GM18868 (cell line): ENCODE data around the gene MYO16.
A peak's percentile ranks its signal among the peaks of the same experiment; 100 is the strongest.
"Not testable (repeated sequence)": the region's sequence is repeated elsewhere in the genome, so short reads cannot be mapped to it uniquely, and the experiment has no call there.

Experiments
- ATAC-seq: cut with Tn5 transposase; IDR thresholded peaks from one replicate; pipeline ENCODE4 v1.9.1; 2021; ENCODE audit warnings: mild to moderate bottlenecking, moderate library complexity; ENCODE audit not compliant: unreplicated experiment

The MYO16 gene

DNA sequence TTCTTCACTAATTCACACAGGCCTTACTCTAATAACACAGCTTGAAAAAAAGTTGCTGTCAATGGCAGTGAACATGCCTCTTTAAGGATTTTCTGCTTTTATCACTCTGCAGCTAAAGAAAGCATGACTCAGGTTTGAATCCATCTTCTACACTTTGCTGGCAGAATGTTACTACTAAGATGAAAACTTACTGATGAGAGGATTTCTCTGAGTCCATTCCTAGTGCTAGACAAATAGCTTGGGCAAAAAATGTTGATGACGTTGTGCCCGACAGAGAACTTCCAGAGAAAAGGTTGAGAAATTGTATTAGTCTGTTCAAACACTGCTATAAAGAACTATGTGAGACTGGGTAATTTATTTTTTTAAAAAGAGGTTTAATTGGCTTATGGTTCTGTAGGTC lies 585.0 kb downstream of the MYO16 start:
- ATAC-seq: no peak

GRCh38 chr13:109215377-109215776 lies 586.0 kb downstream of the MYO16 start:
- ATAC-seq: no peak

DNA sequence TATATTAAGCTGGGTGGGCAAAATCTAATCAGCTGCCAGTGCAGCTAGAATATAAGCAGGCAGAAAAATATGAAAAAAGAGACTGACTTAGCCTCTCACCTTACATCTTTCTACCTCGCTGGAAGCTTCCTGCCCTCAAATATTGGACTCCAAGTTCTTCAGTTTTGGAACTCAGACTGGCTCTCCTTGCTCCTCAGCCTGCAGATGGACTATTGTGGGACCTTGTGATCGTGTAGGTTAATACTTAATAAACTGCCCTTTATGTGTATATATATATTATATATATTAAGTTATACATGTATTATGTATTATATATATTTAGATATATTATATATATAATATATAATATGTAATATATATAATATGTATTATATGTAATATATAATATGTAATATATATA lies 588.1 kb downstream of the MYO16 start:
- not testable (repeated sequence) for ATAC-seq

GRCh38 chr13:109220631-109221030 lies 591.2 kb downstream of the MYO16 start:
- ATAC-seq: no peak

- no peak for ATAC-seq
These were observed 594.6 kb downstream of the MYO16 start for GRCh38 chr13:109224033-109224432.

GRCh38 chr13:109226631-109227030 lies 597.2 kb downstream of the MYO16 start:
- ATAC-seq: no peak

DNA sequence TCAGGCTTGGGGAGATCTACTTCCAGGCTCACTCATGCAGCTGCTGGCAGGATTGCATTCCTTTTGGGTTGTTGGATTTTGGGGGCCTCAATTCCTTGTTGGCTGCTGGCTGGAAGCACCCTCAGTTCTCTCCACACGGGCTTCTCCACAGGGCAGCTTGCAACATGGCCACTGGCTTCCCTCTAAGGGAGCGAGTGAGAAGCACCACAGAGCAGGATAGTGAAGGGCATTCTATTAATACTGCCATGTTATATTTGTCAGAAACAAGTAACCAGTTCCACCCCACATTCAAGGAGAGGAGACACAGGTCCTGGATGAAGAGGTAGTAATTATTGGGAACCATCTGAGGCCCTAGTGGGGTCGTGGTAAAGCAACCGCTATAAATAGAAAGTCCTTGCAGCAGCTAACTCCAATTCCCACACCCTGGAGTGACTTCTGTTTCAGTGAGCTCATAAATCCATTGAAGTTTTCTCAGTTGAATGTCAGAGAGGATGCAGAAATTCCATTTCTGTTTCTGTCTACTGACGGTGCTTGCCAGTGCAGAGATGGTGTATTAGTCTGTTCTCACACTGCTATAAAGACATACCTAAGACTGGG lies 598.0 kb downstream of the MYO16 start:
- no peak for ATAC-seq

- no peak for ATAC-seq
These were observed 598.8 kb downstream of the MYO16 start for GRCh38 chr13:109228211-109228610.

DNA sequence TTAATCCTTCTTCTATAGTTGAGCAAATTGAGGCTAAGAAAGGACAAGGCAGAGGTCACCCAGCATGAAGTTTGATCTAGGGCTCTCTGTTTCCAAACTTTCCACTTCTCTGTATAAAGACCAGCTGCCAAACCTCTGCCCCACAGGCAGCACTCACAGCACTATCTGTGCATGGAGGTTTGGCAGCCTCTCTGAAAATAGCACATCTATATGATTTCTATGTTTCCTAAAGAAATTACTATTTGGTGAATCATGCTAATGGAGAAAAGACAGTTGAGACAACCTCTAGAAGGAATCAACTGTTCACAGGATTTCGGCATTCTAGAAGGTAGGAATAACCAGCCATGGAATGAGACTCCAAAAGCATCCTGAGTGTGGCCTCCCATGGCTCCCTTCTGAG lies 602.5 kb downstream of the MYO16 start:
- ATAC-seq: no peak

DNA sequence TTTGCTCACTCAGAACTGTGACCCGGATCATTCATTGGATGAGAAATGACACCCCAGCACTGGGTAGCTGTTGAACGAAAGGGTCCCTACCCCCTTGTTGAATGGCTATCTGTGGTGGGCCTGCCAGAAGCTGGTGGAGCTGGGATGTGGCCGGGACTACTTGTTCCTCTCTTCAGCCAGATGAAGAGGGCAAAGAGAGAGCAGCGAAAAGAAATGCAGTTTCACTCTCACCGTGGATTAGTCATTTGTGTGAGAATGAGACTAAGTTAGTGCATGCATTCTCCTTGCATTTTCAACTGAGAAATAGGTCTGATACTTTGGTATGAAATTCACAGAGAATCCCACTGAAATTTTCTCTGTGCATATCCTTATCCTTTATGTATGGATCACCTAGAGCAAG lies 603.9 kb downstream of the MYO16 start:
- ATAC-seq: peak; percentile 75

DNA sequence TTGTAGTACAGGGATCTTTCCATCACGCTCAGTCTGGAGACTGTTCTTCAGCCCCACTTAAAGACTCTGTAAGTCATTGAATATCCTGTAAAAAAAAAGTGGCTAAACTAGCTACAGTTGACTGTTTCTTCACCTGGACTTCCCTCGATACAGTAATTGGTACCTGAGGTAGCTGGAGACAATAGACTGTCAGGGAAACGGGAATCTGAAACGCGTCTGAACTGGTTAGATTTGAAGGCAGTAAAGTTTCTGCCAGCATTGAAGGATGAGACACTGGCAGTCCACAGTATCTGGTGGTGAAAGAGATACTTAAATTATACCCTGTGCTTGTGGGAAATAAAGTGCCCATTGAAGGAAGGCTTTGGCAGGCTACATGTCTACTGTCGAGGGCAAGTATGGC lies 606.5 kb downstream of the MYO16 start:
- no peak for ATAC-seq

- no peak for ATAC-seq
These were observed 611.7 kb downstream of the MYO16 start for GRCh38 chr13:109241160-109241559.

DNA sequence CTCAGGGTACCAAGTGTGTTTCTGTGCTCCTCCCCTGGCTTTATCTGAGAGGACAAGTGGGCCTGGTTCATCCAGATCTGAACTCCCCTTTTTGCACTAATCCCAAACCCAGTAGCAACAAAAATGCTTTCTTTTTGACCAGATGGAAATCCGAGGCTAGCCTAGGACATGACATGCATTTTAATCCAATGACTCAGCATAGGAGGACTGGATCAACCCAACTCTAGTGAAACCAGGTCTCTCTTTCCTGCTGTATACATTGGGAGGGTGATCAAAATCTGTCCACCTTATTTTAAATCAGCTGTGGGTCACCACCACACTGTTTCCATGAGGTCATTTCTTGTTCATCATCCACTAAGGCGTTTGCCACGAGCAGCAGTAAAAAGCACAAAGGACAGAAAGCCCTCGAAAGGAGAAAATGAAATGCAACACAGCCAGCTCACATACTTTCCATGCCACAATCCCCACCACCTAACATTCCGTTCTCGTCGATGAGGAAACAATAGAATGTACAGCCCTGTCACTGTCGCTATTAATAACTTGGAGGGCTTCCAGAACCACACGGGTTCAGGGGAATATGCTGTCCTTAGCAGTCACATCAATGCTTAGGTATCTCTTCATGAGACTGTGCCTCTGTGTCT lies 614.0 kb downstream of the MYO16 start:
- no peak for ATAC-seq

DNA sequence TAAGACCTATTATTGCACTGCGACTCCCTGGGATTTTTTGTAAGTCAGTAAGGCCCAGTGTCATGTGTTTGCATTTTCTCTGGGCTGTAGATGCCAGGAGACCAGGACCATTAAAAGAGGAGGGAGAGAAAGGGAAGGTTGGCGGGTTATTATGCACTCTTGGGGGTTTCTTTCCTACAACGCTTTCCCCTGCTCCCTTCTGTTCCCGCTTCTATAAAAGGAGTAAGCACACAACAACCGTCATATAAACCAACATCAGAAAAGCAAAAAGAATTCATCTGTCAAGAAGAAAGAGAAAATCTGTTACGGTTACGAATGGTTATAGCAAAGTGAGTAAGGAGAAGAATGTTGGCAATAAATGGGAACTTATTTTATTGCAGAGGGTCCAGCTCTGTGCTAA lies 615.2 kb downstream of the MYO16 start:
- ATAC-seq: no peak

GRCh38 chr13:109246001-109246400 lies 616.6 kb downstream of the MYO16 start:
- ATAC-seq: no peak

- no peak for ATAC-seq
These were observed 620.5 kb downstream of the MYO16 start for GRCh38 chr13:109249780-109250528.

DNA sequence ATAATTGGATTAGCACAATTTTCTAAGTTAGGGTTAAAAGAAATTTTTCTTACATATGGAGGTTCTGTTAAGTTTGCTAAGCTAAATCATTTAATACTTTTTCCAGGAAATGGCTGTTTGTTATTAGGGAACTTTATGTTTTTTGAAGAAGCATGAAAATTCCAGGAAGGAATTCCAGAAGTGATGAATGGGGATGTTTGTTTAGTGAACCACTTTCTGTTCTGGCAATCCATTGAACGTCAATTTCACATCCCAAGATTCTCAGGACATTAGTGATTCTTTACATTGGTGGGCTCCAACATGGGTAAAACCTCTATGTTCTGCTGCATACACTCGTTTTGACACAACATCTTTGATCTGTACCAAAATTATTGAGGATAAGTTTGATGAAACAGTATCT lies 622.5 kb downstream of the MYO16 start:
- no peak for ATAC-seq

DNA sequence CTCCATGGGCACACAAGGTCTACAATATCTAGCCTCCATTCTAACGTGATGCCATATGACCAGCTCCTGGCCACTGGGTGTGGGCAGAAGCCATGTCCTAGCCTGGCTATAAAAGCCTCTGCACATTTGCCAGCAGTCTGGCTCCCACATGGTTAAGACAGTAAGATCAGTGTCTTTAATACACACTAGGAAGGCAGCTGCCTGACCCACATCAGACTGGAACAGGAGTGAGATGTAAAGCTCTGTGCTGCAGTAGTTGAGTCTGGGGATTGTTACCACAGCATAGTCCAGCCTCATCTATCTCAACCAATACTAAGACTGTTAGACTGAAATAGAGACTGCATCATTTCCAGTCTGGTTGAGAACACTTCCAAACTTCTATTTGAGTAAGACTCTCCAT lies 623.9 kb downstream of the MYO16 start:
- ATAC-seq: no peak

GRCh38 chr13:109254274-109254673 lies 624.9 kb downstream of the MYO16 start:
- ATAC-seq: no peak

DNA sequence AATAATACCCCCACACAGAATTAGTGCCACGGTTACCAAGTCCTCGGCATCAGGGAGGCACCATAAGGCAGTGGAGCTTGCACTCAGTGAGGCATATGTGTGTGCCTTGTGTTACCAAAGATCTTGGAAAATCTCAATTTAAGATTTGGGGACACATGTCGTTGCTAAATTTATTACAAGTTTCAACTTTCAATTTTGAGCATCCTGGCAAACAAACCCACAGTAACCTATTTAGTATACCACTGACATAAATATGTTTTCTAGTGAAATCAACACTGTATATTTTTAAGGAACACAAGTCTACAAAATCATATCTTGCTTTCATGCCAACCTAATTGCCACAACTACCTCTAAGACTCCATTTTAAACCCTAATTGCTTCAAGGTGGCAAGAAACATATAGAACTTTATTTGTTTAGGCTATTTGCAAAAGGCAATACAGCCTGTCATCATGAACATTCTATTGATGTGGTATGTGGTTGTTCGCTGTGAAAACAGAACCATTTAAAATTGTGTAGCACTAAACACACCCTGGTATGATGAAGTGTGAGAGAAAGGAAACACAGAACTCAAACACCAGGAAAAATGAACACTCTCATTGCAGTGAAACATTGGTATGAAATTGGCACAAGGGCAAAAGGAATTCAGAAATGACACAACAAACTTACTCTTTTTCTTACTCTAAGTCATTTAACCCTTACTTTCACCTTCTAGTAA lies 625.9 kb downstream of the MYO16 start:
- no peak for ATAC-seq

DNA sequence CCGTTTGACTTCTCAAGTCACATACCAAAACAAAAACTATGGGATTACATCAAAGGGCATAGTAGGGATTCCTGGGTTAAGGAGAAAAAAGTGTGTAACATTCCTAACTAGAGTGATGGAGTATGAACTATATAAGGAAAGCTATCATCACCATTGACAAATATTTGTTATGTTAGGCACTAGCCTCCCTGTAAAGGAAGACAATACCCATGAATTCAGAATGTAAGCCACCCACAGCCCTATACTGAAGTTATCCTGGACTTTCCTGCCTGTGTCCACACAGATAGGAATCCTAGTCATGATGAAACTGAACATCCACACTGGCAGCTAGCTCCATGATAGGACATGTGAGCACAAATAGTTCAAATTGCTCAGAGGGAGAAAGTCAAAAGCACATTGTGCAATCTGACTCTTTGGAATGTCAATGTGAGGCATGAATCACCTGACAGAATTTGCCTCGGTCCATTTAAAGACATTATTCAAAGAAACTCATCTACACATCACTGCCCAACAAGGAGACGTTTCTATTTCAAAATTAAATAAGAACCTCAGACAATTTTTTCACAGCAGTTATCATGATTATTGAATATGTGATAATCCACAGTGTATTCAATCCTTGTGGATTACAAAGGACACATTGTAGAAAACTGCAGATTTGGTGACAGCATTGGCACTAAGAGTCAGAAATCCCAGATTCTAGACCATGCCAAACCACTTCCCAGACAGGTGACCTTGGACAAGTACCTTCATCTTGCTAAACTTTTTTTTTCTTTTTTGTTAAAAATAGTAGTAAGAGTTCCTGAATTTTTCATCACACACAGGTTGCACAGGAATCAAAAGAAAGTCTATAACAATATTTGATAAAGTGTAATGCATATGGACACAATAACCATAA lies 627.7 kb downstream of the MYO16 start:
- no peak for ATAC-seq
